Activated CD8-positive, alpha-beta memory T cell treated with anti-CD3 and anti-CD28 coated beads, Interleukin-2, amount 50 U/mL, for 4 hours (primary cell): ENCODE results near the gene TSPAN9.

Source experiments
- DNase-seq: peaks from one replicate; pipeline ENCODE4 v3.0.0-alpha.2; 2020

TSPAN9 gene

GRCh38 chr12:3326850-3327780 is 249.9 kb downstream of the TSPAN9 start:
- DNase-seq, result no peak

- DNase-seq, result no peak
Measured at GRCh38 chr12:3328081-3328480, 250.9 kb downstream of the TSPAN9 start.

- DNase-seq, result no peak
Measured at GRCh38 chr12:3328571-3328970, 251.4 kb downstream of the TSPAN9 start.

DNA sequence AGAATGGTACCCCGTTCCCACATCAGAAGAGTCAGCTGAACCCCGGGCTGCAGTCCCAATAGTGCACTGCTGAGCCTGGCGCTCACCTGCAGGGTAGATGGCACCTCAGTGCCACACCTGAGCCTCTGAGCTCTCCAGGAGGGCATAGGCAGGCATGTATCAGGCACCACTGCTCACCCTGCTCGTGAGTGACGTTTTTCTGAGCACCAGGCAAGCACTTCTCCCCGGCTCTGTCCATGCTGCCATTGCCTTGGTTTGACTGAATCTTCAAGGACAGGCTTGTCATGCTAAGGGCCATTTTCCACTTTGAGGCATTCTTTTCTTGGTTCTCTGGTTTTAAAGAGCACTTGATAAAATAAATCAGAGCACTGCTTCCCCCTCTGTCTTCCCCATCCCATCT is 252.2 kb downstream of the TSPAN9 start:
- DNase-seq, result no peak

- no peak for DNase-seq
Measured at GRCh38 chr12:3330976-3331510, 253.9 kb downstream of the TSPAN9 start.

DNA sequence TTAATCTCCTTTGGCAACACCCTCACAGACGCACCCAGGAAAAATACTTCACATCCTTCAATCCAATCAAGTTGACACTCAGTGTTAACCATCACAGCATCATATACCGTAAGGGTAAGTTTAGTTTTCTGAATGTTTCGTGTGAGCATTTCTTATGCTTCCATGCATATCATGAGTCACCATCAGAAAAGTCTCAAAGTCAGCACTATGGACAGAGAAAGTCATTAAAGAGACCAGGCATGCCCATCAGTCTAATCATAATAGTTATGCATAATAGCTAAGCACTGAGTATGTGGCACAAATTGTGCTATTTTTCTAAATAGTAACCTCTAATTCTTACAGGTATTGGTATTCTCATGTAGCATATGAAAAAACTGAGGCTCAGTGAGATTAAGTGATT is 255.0 kb downstream of the TSPAN9 start:
- no peak for DNase-seq

GRCh38 chr12:3333583-3333982 is 256.4 kb downstream of the TSPAN9 start:
- DNase-seq, result no peak

GRCh38 chr12:3333991-3334391 is 256.8 kb downstream of the TSPAN9 start:
- DNase-seq, result no peak

GRCh38 chr12:3335078-3335487 is 257.9 kb downstream of the TSPAN9 start:
- no peak for DNase-seq
